ENCODE results near the gene TLK1.

TLK1 gene

DNA sequence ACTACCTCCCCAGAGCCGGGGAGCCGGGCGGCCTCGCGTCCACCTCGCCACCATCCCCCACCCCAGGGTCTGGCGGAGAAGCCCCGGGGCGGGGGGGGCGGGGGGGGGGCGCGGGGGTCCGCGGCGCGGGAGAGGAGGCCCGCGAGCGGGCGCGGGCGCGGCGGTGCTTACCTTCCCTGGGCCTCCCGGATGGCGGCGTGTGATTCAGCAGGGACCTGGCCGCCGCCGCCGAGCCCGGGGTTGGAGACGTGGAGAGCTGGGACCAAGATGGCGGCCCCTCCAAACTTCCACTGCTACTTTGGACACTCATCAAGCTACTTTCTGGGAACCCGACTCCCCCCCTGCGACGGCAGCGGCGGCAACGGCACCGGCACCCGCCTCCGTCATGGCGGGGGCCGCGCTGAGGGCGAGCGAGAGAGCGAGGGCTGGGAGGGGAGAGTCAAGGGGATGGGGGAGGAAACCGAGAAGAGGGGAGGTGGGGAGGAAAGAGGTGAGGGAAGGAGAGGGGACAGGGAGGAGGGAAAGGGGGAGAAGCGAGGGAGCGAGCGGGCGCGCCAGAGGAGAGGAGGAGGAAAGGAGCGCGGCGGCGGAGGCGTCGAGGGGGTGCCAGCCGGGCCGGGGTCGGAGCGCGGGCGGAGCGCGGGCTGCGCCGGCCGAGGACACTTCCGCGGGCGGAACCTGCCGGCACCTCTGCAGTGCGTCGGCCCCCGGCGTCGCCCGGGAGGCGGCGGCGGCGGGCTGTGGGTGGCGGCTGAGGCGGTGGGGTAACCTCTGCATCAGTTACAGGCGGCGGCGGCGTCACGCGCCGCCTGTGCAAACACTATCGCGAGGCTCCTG, at the start of gene TLK1:
TLK1 (minus strand) TSS at position 775 of the 837 bp plus-strand sequence; CDS start at position 310, 465 bp downstream.
- peak within 1 kb of the TSS; percentile 95 for H3K4me3 ChIP-seq (ENCODE audit: low read depth, low read length)

DNA sequence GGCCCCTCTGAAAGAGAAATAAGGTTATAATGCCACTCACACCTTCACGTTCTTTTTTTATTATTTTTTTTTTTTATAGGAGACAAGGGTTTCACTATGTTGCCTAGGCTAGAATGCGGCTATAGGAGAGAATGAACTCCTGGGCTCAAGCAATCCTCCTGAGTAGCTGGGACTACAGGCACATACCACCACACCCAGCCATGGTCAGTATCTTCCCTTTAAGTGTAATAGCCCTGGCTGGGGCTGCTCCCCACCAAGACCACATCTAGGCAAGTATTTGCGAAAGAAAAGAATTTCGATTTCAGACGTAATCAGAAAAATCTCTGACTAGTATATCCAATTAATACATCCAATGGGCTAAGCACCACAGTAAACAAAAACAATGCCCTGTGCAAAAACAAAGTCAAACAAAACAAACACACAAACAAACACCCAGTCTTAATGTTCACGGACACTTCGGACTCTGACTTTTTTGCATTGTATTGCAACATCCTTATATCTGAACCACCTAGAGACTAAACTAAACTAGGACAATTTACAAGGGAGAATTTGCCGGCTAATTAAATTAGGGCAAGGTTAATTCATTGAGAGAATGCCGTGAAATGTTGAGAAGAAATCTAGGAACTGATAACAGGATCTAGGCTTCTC, 49.6 kb upstream of the TLK1 start:
- H3K4me3 ChIP-seq (ENCODE audit: low read depth, low read length), result no peak overlapping the region

DNA sequence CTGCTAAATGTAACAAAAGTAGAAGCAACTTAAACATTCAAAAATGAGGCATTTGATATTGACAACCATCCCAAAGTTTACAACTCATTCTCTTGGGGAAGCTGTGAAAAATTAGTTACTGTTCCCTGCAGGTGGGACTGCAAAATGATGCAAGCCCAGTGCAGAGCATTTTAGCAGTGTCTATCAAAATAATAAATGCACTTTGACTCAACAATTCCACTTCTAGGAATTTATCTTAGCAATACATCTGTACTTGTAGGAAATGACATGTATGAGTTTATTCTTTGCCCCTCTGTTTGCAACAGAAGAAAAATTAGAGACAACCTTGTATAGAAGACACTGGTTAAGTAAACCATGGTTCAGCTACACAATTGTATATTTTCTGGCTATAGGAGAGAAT, 48.0 kb upstream of the TLK1 start:
- H3K4me3 ChIP-seq (ENCODE audit: low read depth, low read length), result no peak overlapping the region

DNA sequence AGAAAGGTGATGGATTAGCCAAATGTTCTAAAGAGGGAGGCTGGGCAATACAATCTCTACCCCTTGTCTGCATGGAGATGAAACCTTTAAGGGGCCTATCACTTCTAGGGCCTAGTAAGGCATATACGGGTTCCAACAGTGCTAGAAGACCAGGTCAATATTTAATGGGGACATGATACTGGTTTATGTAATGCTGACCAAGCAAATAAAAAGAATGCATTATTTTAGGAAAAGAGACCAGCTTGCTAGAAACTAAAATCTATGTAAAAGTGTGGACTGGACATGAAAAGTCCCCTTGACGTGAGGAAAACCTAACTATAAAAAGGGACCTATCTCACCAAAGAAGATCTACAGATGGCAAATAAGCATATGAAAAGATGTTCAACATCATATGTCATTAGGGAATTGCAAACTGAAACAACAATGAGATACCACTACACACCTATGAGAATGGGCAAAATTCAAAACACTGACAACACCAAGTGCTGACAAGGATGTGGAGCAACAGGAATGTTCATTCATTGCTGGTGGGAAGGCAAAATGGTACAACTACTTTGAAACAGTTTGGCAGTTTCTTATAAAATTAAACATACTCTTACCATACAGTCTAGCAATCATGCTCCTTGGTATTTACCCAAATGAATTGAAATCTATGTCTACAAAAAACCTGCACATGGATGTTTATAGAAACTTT, 45.9 kb upstream of the TLK1 start:
- no peak overlapping the region for H3K4me3 ChIP-seq (ENCODE audit: low read depth, low read length)

DNA sequence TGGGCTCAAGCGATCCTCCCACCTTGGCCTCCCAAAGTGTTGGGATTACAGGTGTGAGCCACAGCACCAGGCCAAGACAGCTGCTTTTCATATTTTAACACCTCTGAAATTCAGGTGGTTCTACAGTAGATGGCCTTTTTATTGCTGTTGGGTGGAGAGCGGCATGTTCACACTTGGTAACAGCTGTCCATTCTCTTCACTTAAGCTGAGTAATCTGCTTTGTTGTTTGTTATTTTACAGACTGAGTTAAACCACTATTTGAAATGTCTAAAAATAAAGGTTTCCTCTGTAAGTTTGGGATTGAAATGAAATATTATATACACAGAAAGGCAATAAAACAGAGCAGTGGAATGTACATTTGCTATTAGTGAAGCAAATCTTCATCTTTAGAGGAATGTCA, 44.9 kb upstream of the TLK1 start:
- H3K4me3 ChIP-seq (ENCODE audit: low read depth, low read length), result no peak overlapping the region

DNA sequence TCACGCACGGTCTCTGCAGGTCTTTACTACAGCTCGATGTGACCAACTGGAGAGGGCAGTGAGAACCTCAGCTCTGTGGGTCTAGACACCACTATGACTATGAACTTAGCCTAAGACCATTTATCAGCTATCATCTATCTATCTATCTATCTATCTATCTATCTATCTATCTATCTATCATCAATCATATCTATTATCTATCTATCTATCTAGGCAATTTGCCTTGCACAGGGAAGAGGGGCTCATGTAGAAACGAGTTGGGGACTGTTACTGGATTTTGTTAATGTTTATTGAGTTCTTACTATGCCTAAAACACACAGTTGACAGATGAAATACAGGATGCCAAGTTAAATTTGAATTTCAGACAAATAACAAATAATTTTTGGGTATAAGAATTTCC, 41.1 kb upstream of the TLK1 start:
- H3K4me3 ChIP-seq (ENCODE audit: low read depth, low read length), result no peak overlapping the region

DNA sequence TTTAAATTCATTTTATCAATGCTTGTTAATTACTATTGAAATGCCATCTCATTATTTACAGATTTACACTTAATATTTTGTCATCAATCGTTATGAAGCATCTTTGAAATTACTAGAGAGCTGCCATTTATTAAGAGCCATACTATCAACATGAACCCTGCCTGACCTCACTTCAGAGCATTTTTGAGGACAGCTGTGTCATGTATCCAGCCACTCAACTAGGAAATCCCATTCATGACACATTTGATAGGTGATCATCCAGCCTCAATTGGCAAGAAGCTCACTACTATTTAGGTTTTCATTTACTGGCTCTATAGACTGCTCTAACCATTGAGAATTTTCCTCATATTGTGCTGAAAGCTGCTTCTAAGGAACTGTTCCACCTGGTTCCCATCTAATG, 40.6 kb upstream of the TLK1 start:
- H3K4me3 ChIP-seq (ENCODE audit: low read depth, low read length), result no peak overlapping the region

DNA sequence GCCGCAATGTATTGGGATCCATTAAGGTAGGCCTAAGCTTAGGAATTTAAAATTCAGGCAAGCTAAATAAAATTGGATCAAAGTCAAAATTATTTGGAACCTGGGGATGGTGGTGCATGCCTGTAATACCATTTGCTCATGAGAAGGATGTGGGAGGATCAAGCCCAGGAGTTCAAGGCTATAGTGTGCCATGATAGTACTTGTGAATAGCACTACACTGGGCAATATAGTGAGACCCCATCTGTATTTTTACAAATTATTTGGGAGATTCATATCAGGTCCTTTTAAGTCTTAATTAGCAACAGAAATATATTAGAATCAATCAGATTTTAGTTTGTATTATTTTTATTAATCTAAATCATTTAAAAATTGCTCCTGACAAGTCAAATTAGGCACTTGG, 39.8 kb upstream of the TLK1 start:
- H3K4me3 ChIP-seq (ENCODE audit: low read depth, low read length), result no peak overlapping the region

DNA sequence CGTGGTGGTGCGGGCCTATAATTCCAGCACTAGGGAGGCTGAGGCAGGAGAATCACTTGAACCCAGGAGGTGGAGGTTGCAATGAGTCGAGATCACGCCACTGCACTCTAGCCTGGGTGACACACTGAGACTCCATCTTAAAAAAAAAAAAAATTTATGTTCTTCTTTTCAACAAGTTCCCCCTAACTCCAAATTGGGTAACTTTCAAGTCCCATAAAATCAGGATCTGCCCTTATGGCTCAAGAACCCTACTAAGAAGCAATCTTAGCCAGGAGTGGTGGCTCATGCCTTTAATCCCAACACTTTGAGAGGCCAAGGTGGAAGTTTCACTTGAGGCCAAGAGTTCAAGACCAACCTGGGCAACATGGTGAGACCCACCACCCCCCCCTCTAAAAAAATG, 30.3 kb upstream of the TLK1 start:
- no peak overlapping the region for H3K4me3 ChIP-seq (ENCODE audit: low read depth, low read length)

DNA sequence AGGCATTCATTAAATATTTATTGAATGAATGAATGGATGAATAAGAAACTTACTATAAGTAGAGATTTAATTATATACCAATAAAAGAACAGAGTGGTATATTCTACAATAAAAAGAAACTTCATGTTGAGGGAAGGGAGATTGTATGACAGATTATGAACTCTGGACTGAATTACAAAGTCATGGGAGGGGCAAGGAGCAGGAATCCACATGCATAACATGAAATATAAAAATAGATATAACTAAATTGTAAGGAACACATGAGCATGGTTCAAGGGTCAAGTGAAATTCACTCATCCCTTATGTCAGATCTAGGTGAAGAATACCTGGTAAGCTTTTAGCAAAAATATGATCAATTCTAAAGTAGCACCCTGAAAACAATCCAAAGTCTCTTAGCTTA, 27.1 kb upstream of the TLK1 start:
- H3K4me3 ChIP-seq (ENCODE audit: low read depth, low read length), result no peak overlapping the region

DNA sequence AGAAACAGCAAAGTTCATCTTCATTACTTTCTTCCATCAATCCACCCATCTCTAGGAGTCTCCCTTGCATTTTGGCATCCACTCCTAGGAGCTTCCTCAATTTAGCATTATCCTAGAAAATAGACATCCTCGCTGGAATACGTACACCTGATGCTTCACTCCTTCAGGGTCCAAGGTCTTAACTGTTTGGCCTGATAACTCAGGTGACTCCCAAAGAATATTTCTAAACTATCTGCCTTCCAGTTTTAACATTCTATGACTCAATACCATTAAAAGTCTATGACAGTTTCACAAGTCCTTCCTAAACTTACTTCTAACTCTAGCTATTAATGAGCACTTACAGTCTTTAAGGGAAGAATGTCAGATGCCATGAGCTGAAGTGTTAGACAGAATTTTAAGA, 26.5 kb upstream of the TLK1 start:
- no peak overlapping the region for H3K4me3 ChIP-seq (ENCODE audit: low read depth, low read length)

DNA sequence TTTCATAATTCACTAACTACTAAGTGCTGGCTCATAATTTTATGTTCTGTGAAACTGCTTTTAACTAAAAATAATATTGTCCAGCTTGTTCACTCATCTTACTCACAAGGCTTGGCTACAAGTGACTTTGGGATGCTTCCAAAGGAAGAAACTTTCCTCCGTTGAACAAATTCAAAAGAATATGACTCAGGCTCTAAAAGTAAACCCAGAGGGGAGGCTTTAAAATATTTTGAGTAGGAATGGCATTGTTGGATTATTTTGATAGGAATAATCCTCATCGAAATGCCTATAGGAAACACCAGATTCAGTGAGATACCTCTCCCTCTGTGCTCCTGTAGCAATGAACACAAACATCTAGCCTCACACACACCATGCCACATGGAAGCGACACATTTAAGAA, 25.2 kb upstream of the TLK1 start:
- no peak overlapping the region for H3K4me3 ChIP-seq (ENCODE audit: low read depth, low read length)

DNA sequence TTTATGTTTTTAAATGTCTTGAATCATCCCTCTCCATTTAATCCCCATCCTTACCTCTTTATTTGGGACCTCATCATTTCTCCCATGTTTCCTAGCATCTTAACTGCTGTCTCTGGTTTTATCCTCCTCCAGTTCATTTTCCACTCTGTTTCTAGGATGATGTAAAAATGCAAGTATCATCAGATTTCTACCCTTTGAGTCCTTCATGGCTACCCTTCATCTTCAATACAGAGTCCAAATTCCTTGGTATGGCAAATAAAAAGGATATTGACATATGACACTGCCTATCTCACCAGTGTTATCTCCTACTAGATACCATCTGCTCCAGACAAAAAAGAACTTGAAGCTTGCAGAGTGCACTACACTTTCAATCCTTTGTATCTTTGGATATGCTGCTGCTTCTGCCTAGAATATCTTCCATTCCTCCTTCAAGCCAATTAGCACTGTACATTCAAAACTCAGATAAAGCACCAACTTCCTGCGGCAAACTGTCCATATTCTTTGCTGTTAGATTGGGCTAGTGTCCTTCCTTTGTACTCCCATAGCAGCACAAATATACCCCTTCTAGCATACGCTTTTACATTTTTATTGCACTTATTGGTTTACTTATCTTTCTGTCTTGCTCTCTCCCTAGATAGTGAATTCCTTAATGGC, 24.6 kb upstream of the TLK1 start:
- no peak overlapping the region for H3K4me3 ChIP-seq (ENCODE audit: low read depth, low read length)

DNA sequence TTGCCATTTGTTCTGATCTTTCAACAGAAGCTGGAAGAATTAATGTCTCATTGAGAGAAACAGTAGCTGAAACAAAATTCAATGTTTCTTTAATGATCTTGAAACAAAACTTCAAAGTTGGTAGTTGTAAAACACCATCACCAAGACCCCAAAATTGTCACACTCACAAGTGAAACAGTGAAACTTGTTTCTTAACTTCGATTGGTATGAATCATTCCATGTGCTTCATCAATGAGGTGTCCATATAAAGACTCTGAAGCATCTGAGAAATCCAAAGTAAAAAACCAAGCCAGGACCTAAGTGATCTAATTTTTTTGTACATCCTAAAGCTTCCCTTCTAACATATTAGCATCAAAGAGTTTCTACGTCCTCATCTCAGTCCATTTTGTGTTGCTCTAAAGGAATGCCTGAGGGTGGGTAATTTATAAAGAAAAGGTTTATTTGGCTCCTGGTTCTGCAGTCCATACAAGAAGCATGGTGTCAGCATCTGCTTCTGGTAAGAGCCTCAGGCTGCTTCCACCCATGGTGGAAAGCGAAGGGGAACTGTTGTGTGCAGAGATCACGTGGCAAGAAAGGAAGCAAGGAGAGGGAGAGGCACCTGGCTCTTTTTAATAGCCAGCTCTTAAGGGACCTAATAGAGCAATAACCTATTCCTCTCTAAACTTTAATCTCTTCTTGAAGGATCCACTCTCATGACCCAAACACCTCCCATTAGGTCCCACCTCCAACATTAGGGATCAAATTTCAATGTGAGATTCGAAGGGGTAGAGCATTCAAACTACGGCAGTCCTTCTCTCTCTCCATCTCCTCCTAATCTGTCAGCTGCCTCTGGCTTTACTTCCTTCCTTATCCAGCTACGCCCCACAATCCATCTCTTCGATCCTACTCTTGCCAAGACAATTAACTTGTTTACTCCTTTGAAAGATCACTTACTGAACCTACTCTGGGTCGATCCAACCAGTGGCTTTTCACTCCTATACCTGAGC, 20.7 kb upstream of the TLK1 start:
- H3K4me3 ChIP-seq (ENCODE audit: low read depth, low read length), result no peak overlapping the region

DNA sequence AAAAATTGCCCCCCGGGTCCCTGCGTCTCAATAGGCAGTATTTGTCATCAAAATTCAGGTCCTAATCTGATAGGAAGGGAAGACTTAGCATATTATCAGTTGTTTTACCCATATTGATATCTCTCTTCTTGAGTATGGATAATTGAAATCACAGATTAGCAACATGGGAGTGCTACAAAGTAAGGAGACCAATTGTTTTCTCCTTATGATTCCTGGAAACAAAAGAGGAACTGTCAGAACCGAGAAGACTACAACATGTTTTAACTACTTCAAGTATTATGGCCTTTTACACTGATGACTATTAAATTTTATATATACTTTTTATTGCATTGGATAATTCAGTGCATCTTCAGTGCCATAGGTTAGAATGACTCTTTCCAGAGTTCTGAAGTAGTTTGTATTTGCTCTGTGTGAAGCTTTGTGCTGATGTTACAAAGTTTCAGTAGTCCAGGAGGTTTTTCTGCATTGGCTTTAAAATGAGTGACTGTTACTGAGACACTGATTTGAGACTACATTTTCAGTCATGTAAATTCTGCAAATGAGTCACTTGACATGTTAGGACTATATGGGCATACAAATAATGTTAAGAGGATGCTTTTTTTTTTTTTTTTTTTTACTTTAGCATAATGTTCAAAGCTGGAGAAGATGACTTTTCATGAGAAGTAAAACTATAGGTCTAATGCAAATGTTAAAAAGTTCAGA, 19.7 kb upstream of the TLK1 start:
- no peak overlapping the region for H3K4me3 ChIP-seq (ENCODE audit: low read depth, low read length)

DNA sequence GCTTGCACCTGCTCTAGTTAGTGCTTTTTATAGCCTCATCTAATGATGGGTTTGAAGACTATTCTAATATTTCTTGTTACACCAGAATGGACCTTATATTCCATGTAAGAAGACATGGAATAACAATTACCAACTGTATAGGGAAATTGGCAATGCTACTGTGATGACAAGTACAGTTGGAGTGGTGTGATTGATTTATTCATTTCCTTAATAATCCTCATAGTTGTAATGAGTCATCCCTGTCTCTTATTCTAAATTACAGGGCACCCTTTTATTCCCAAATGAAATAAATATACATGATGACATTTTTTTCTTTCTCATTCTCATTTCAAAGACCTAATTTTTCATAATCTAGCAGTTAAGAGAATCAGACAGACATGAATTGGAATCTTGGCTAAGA, 18.3 kb upstream of the TLK1 start:
- H3K4me3 ChIP-seq (ENCODE audit: low read depth, low read length), result no peak overlapping the region

DNA sequence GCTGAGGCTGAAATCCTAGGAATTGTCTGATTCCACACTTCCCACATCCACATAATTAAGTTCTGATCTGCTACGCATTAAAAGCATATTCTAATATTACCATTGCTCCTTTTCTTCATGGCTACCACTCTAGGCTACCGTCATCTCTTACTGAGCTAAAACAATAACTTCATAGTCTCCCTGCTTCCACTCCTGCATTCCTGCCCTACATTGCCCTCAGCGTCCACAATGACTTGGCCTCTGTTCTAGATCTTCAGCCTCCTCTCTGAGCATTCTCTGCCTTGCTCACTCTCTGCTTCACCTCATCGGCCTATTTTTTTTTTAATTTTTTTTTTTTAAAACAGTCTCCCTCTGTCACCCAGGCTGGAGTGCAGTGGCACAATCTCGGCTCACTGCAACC, 15.8 kb upstream of the TLK1 start:
- H3K4me3 ChIP-seq (ENCODE audit: low read depth, low read length), result no peak overlapping the region

DNA sequence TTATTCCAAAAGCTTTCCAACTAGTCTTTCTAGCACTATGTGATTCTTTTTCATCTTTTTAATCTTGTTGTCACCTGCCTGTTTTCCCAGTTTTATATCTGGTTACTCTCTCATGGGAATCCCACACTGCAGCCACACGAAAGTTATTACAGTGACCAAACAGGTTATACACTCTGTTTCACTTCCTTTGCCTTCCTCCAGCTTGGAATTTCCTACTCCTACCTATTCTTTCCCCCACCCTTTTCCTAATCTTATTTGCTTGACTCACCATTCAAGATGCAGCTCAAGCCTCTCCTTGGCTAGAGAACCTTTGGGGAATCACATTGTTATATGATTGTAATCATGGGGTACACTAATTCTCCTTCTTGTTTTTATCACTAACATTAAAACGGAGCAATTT, 13.4 kb upstream of the TLK1 start:
- H3K4me3 ChIP-seq (ENCODE audit: low read depth, low read length), result no peak overlapping the region

DNA sequence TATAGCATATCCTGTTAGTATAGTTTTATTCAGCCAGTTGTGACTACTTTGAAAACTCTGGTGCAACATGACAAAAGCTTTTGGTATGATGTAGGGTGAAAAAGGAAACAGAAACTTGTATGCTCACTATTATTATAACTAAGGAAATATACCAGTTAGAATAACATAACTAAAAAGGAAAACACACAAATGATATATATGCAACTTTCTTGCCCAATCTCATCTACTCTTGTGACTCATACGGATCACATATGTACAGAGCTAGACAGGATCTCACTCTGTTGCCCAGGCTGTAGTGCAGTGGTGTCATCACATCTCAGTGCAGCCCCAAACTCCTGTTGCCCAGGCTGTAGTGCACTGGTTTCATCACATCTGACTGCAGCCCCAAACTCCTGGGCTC, 12.4 kb upstream of the TLK1 start:
- no peak overlapping the region for H3K4me3 ChIP-seq (ENCODE audit: low read depth, low read length)

DNA sequence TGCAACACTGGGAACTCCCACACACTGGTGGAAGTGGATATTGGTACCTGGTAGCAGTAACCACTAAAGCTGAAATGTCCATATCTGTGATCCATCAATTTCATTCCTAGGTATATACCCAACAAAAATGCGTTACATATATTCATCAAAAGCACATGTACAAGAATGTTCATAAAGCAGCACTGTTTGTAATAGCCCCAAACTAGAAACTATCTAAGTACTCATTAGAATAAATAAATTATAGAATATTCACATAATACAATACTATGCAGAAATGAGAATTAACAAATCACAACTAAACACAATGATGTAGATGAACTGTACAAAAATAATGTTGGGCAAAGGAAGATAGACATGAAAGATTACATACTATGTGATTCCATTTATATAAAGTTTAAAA, 11.1 kb upstream of the TLK1 start:
- no peak overlapping the region for H3K4me3 ChIP-seq (ENCODE audit: low read depth, low read length)

All from iPS-11a (cell line).